ENCODE measurements around the gene PRKAR2B. TPM values are rescaled to one million over a fixed set of nuclear protein-coding genes. Genes with fewer than 3 reads are reported as not detected.
A peak's percentile ranks its signal among the peaks of the same experiment; 100 is the strongest.

Gene PRKAR2B
- total and polyA plus RNA-seq, 4 donors, result 0.88 to 41.8 (median 1.6) TPM

DNA sequence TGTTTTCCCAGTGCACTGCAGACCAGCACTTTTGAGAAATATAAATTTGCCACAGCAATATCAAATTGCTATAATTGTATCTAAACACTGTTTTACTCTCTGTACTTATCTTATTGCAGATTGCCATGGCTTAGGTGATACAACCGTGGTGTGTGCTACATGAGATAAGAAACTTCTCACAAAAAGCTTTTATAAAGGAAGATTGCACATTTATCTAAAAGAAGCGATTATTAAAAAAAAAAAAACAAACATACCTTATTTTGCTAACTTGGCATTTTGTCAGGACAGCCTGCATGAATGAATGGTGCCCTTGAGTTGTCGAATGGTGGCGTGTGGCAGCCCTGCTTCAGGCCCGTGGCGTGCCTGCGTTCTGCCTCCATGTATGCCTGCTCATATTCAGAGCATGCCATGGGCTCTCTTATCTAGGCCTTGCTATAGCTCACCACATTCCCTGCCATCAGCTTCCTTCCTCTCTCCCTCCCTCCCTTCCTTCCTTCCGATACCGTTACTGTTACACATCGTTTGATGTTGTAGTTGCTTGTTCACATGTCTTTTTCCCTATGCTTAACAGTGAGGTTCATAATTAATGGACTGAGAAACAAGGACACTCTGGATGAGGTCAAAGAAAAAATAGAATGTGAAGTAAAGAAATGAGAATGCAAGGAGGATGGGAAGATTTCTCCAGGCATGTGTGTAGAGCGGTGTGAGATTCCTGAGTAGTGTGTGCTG, 34.9 kb downstream of the PRKAR2B start:
- no peak for TF ChIP-seq TAF1 (conservative IDR thresholded peaks at IDR 0.05)

DNA sequence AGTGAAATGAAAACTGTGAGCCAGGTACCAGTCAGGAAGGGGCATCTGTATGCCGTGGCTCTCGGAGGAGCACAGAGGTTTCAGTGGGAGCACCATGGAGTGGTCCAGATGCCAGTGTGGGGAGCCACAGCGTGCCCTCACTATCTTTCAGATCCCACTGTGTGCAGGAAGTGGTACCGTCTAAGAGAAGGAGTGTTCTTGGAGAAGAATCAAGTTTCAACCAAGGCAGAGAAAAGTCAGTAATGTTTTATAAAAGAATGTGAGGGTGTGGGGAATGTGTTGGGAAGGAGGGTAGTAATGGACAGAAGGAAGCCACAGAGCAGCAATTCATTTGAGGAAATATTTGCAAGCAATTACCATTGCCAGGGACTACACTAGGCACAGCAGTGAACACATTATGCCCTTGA, 35.6 kb downstream of the PRKAR2B start:
- 87% methylated on average over 4 of the region's 4 CpGs for WGBS
- DNase-seq (ENCODE audit: low spot score), result no peak
- H3K27ac ChIP-seq (ENCODE audit: low read depth in 1 of 2, low read length in 2 of 2), result no peak overlapping the region
- H3K4me1 ChIP-seq (ENCODE audit: control insufficient read depth in 4 of 4, insufficient read depth in 4 of 4, low read length in 3 of 4), result no peaks in the 10 kb centered on the region
- H3K36me3 ChIP-seq (ENCODE audit: control insufficient read depth in 4 of 4, insufficient read depth in 3 of 4, low read depth in 1 of 4, low read length in 3 of 4), result no peaks in the 10 kb centered on the region
- no peaks in the 10 kb centered on the region for H3K9me3 ChIP-seq (ENCODE audit: control insufficient read depth in 4 of 4, low read length in 3 of 4)
- TF ChIP-seq YY1 (IDR thresholded peaks at IDR 0.05) (no peak), GABPA (IDR thresholded peaks at IDR 0.05 in 1 of 2, conservative IDR thresholded peaks at IDR 0.05 in 1 of 2) (no peak), HNF4A (conservative IDR thresholded peaks at IDR 0.05) (no peak)
- TF ChIP-seq, protein P1, sequence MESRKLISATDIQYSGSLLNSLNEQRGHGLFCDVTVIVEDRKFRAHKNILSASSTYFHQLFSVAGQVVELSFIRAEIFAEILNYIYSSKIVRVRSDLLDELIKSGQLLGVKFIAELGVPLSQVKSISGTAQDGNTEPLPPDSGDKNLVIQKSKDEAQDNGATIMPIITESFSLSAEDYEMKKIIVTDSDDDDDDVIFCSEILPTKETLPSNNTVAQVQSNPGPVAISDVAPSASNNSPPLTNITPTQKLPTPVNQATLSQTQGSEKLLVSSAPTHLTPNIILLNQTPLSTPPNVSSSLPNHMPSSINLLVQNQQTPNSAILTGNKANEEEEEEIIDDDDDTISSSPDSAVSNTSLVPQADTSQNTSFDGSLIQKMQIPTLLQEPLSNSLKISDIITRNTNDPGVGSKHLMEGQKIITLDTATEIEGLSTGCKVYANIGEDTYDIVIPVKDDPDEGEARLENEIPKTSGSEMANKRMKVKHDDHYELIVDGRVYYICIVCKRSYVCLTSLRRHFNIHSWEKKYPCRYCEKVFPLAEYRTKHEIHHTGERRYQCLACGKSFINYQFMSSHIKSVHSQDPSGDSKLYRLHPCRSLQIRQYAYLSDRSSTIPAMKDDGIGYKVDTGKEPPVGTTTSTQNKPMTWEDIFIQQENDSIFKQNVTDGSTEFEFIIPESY (IDR thresholded peaks at IDR 0.05), result no peak
- TF ChIP-seq, protein P2, sequence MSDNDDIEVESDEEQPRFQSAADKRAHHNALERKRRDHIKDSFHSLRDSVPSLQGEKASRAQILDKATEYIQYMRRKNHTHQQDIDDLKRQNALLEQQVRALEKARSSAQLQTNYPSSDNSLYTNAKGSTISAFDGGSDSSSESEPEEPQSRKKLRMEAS (IDR thresholded peaks at IDR 0.05), result no peak
- no peaks in the 10 kb centered on the region for H3K27me3 ChIP-seq (ENCODE audit: control insufficient read depth in 4 of 4, insufficient read depth in 4 of 4, low read length in 3 of 4)
- H3K9ac ChIP-seq (ENCODE audit: low read depth in 1 of 2, low read length in 2 of 2), result no peak overlapping the region
- no peak overlapping the region for H3K4me3 ChIP-seq (ENCODE audit: low read depth in 1 of 3, low read length in 3 of 3)

More for the DNA sequence above, 34.9 kb downstream of the PRKAR2B start:
- DNase-seq (ENCODE audit: low spot score), result peak; percentile 44
- Histone ChIP-seq H3K9me3 (ENCODE audit: control insufficient read depth in 4 of 4, low read length in 3 of 4) (no peaks in the 10 kb centered on the region), H3K27me3 (ENCODE audit: control insufficient read depth in 4 of 4, insufficient read depth in 4 of 4, low read length in 3 of 4) (no peaks in the 10 kb centered on the region), H3K9ac (ENCODE audit: low read depth in 1 of 2, low read length in 2 of 2) (no peak overlapping the region), H3K27ac (ENCODE audit: low read depth in 1 of 2, low read length in 2 of 2) (no peak overlapping the region), H3K4me1 (ENCODE audit: control insufficient read depth in 4 of 4, insufficient read depth in 4 of 4, low read length in 3 of 4) (no peaks in the 10 kb centered on the region), H3K4me3 (ENCODE audit: low read depth in 1 of 3, low read length in 3 of 3) (no peak overlapping the region), H3K36me3 (ENCODE audit: control insufficient read depth in 4 of 4, insufficient read depth in 3 of 4, low read depth in 1 of 4, low read length in 3 of 4) (no peaks in the 10 kb centered on the region)
- WGBS, result 87% methylated on average over 11 of the region's 11 CpGs

DNA sequence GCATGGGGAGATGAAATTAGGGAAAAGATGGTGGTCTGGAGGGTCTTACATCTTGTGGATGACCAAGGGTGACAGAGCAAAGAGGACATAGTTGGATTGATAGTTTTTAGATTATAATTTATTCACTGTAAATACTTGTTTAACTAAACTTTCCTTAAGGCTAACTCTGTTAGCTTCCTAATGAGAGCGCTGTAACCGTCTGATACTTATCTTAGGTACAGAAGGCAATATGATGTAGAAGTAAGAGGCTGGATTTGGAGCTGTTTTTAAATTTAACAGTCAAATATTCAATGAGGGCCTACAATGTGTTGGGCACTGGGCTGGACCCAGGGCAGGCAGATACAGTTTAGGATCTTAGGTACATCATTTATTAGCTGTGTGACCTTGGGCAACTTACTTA, 36.0 kb downstream of the PRKAR2B start:
- TF ChIP-seq, protein P2 (IDR thresholded peaks at IDR 0.05), result no peak
- TF ChIP-seq EGR1 (IDR thresholded peaks at IDR 0.05; ENCODE audit: low read depth in 2 of 2) (no peak), SP1 (IDR thresholded peaks at IDR 0.05) (no peak)
- TF ChIP-seq, protein P1 (IDR thresholded peaks at IDR 0.05), result no peak
- H3K9ac ChIP-seq (ENCODE audit: low read depth in 1 of 2, low read length in 2 of 2), result no peak overlapping the region
- no peaks in the 10 kb centered on the region for H3K9me3 ChIP-seq (ENCODE audit: control insufficient read depth in 4 of 4, low read length in 3 of 4)
- no peak overlapping the region for H3K27ac ChIP-seq (ENCODE audit: low read depth in 1 of 2, low read length in 2 of 2)
- WGBS, result 97% methylated on average over 2 of the region's 2 CpGs
- H3K27me3 ChIP-seq (ENCODE audit: control insufficient read depth in 4 of 4, insufficient read depth in 4 of 4, low read length in 3 of 4), result no peaks in the 10 kb centered on the region
- H3K4me1 ChIP-seq (ENCODE audit: control insufficient read depth in 4 of 4, insufficient read depth in 4 of 4, low read length in 3 of 4), result no peaks in the 10 kb centered on the region
- H3K36me3 ChIP-seq (ENCODE audit: control insufficient read depth in 4 of 4, insufficient read depth in 3 of 4, low read depth in 1 of 4, low read length in 3 of 4), result no peaks in the 10 kb centered on the region
- DNase-seq (ENCODE audit: low spot score), result no peak
- no peak overlapping the region for H3K4me3 ChIP-seq (ENCODE audit: low read depth in 1 of 3, low read length in 3 of 3)
